Fibroblast of pulmonary artery (primary cell): Measurements from ENCODE around the gene VSIG8.

Source experiments
- DNase-seq: peaks from one replicate; pipeline ENCODE4 v3.0.0-alpha.2; 2010; ENCODE audit warnings: low read depth
- H3K4me3 ChIP-seq: replicated peaks from 2 replicates; pipeline ENCODE4 v1.5.1; 2011; ENCODE audit warnings: low read depth, mild to moderate bottlenecking, control low read depth, low read length, moderate library complexity
- CTCF ChIP-seq: IDR thresholded peaks from 2 replicates; pipeline ENCODE4 v1.5.1; 2011; ENCODE audit warnings: mild to moderate bottlenecking, control low read depth, low read length, inconsistent platforms; ENCODE audit errors: missing control alignments

Gene VSIG8

GRCh38 chr1:159873530-159874143 is 11.2 kb upstream of the VSIG8 start:
- TF ChIP-seq CTCF: no peak
- DNase-seq: no peak
- H3K4me3 ChIP-seq: no peak overlapping the region

DNA sequence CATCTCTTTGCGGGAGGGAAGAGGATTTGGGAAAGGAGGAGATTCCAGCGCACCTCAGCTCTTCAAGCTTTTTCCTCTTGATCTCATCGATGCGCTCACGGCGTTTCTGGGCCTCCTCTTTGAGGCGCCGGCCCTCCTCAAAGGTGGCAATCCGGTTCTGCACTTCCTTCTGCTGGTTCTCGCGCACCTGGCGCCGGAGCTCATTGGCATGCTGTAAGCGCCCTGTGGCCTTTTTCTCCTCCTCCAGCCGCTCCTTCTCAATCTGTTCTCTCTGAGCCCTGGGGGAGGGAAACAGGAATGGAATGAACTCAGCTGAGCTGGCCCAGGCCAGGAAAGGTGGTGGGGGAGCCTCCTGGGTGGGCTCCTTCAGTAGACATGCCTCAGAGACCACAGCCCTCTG is 10.4 kb upstream of the VSIG8 start:
- TF ChIP-seq CTCF: no peak
- H3K4me3 ChIP-seq: no peak overlapping the region
- DNase-seq: no peak

GRCh38 chr1:159870704-159871103 is 8.2 kb upstream of the VSIG8 start:
- DNase-seq: no peak
- no peak for TF ChIP-seq CTCF

DNA sequence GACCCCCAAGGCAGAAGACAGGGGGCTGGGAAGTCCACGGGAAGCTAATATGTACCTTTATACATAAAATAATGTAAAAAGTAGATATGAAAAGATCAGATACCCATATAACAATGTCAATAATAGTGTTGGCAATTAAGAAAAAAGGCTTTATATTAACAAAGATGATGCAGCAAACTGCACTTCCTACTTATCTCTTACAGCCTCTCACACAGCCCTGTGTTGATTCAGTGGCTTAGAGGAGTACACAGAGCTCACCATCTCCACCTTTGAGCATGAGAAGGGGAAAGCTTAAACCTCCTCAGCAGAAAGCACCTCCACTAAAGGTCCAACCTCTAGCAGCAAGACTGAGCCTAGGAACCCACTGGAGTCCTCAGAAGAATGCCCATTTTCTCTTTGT is 7.2 kb upstream of the VSIG8 start:
- no peak for DNase-seq
- no peak overlapping the region for H3K4me3 ChIP-seq
- no peak for TF ChIP-seq CTCF

More at GRCh38 chr1:159870704-159871103, 8.2 kb upstream of the VSIG8 start:
- no peak overlapping the region for H3K4me3 ChIP-seq

- TF ChIP-seq CTCF: no peak
- no peak overlapping the region for H3K4me3 ChIP-seq
- DNase-seq: no peak
These were observed 6.7 kb upstream of the VSIG8 start for GRCh38 chr1:159869173-159869572.

DNA sequence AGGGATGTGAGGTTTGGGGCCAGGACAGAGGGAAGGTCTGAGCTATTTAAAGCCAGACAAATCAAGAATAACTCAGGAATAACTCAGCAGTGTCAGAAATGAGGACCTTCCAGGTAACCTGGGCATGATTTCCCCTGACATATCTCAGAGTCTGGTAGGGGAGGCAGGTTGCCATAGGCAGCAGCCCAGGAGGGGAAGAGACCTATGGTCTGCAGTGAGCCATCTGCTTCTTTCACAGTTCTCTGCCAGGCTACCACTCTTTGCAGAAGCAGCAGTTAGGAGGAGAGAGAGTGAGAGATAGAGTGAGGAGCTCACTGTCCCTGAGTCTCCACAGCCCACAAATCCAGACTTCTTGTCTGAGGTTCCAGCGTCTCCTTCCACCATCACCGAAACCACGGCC is 6.3 kb upstream of the VSIG8 start:
- H3K4me3 ChIP-seq: no peak overlapping the region
- TF ChIP-seq CTCF: no peak
- DNase-seq: no peak

- H3K4me3 ChIP-seq: no peak overlapping the region
- no peak for TF ChIP-seq CTCF
- peak; percentile 53 for DNase-seq
These were observed 5.2 kb upstream of the VSIG8 start for GRCh38 chr1:159867664-159868026.
